ENCODE data around the gene RAD21L1.

The RAD21L1 gene

DNA sequence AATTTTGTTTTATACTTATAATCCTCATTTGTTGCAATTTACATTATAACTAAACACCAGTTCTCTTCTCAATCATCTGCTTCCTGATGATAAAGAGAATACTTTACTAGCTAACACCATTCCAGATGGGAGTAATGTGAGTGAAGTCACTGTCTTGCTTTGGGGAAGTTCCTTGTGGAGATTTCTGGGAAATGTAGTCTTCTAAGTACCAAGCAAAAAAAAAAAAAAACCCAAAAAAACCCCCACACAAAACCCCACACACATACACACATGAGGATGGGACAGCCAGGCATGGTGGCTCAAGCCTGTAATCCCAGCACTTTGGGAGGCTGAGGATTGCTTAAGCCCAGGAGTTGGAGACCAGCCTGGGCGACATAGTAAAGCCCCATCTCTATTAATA is 38.0 kb downstream of the RAD21L1 start:
- H3K4me1 Mint-ChIP-seq (ENCODE audit: low read depth), result no peaks in the 10 kb centered on the region
- intact Hi-C loops (cut with micrococcal nuclease), result no loop called here
- peaks cover 6% of the 10 kb centered on the region for H3K9me3 Mint-ChIP-seq
- H3K27ac Mint-ChIP-seq, result no peak overlapping the region
- H3K36me3 Mint-ChIP-seq (ENCODE audit: low read depth), result no peaks in the 10 kb centered on the region
- H3K4me3 Mint-ChIP-seq, result no peak overlapping the region
- peaks cover 53% of the 10 kb centered on the region for H3K27me3 Mint-ChIP-seq

DNA sequence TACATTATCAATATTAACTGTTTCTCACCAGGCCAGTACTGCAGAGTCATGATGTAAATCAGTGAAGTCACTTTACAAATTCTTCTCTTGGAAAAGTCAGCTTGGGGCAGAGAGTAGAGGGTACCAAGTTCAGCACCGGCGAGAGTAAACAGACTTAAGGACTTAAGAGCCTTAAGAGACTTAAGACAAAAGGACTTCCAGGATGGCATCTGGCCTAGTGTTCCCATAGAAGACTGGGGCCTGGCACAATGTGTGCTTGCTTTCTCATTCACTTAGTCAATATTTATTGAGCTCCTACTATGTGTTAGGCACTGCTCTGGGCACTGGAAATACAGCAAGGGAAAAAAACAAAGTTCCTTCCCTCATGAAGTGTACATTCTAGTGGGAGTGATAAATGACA is 38.9 kb downstream of the RAD21L1 start:
- Mint-ChIP-seq H3K36me3 (ENCODE audit: low read depth) (no peaks in the 10 kb centered on the region), H3K9me3 (peaks cover 6% of the 10 kb centered on the region), H3K27me3 (peaks cover 54% of the 10 kb centered on the region), H3K4me1 (ENCODE audit: low read depth) (no peaks in the 10 kb centered on the region), H3K4me3 (no peak overlapping the region), H3K27ac (no peak overlapping the region)
- intact Hi-C loops (cut with micrococcal nuclease), result no loop called here

DNA sequence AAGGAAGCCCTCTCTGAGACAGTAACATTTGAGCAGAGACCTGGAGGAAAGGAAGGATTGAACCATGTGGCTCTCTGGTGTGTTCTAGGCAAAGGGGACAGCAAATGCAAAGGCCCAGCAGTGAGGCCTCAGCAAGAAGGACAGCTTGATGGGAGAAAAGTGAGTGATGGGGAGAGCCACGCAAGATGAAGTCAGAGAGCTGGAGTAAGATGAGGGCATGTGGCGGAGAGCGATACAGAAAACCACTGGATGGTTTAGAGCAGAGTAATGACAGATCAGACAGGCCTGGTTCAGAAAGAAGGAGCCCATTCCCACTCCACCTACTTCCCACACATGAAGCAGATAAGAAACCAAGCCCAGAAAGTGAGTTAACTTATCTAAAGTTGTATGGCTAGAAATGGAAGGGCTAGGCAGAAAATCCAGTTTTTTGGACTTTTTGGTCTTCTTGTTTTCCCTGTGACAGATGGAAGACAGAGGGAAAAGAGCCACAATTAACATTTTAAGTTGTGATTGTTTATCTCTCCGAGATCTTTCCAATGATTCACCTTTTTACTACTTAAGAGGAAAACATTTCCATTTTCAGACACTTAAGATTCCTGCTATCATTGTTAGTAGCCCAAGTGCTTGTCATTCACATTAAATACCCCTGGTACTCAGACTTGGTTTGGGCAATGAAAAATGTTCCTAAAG is 39.5 kb downstream of the RAD21L1 start:
- Mint-ChIP-seq H3K4me1 (ENCODE audit: low read depth) (no peaks in the 10 kb centered on the region), H3K4me3 (no peak overlapping the region), H3K27ac (no peak overlapping the region), H3K9me3 (peaks cover 6% of the 10 kb centered on the region), H3K27me3 (peaks cover 54% of the 10 kb centered on the region), H3K36me3 (ENCODE audit: low read depth) (no peaks in the 10 kb centered on the region)
- intact Hi-C loops (cut with micrococcal nuclease), result no loop called here

DNA sequence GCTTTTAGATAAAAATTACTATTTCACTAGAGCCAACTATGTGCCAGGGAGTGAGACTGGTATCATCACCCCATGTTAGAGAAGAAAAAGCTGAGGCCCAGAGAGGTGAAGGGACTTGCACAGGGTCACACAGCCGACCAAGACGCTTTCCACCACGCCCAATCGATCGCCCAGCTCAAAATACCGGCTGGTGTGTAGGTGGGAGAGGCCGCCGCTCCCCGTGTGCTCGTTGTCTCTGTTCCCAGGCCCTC is 40.0 kb downstream of the RAD21L1 start:
- Mint-ChIP-seq H3K4me1 (ENCODE audit: low read depth) (no peaks in the 10 kb centered on the region), H3K9me3 (peaks cover 6% of the 10 kb centered on the region), H3K36me3 (ENCODE audit: low read depth) (no peaks in the 10 kb centered on the region), H3K27me3 (peaks cover 54% of the 10 kb centered on the region), H3K27ac (no peak overlapping the region), H3K4me3 (peak overlapping the region; percentile 18)
- intact Hi-C loops (cut with micrococcal nuclease), result no loop called here

DNA sequence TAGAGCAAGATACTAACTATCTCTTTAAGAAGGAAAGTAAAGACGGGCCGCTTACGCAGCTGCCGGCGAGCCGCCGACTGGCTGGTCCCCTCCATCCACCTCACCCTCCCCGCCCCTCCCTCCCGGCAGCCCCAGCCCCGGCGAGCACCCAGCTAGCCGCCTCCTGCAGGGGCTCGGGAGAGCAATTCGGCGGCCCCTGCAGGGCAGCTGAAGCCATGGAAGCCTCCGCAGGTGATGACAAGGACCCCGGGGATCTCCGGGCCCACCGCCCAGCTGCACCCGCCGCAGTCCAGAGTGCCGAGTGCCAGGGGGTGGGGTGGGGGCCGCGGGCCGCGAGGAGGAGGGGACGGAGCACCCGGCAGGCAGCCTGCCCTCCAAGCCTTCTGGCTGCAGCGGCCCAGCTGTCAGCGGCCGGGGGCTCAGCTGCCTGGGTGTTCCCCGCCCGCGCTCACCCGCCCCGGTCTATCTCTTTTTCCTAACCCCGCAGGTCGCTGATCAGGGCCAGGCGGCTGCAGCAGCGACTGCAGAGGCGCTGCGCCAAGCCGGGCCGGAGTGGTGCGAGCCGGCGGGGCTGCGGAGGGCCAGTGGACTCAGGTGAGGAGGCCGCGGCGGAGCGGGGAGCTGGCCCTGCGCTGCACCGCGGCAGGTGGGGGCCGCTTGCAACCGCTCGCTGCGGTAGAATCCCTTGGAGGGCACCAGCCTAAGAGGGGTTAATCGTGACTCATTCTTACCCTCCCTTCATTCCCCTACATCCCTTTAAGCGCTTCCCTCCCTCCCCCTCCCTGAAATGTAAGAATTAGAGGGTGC is 40.5 kb downstream of the RAD21L1 start, which contains the start of gene SNPH:
SNPH (plus strand) TSS at position 128 of the 807 bp plus-strand sequence. CDS start 29,946 bp downstream, outside the sequence.
- intact Hi-C loops (cut with micrococcal nuclease), result no loop called here
- no peaks in the 10 kb centered on the region for H3K36me3 Mint-ChIP-seq (ENCODE audit: low read depth)

DNA sequence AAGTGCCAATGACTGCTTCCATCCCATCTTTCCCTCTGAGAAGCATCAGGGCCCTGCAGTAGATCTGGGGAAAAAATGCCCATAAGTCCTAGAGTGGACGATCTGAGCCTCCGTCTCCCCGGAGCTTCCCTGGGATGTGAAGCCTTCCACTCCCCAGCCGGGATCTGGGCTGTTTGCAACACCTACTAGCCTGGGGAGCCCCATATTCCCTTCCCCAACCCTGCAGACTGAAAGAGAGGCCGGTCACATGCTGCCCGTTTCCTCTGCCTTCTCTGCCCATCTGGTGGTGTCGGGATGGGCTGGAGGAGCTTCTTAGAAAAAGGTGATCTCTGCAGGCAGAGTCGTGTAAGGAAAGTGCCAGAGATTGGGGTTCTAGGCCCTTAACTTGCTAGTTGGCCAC is 41.3 kb downstream of the RAD21L1 start:
- H3K36me3 Mint-ChIP-seq (ENCODE audit: low read depth), result no peaks in the 10 kb centered on the region
- peaks cover 49% of the 10 kb centered on the region for H3K27me3 Mint-ChIP-seq
- intact Hi-C loops (cut with micrococcal nuclease), result no loop called here
- no peak overlapping the region for H3K4me3 Mint-ChIP-seq
- peaks cover 6% of the 10 kb centered on the region for H3K9me3 Mint-ChIP-seq
- no peak overlapping the region for H3K27ac Mint-ChIP-seq
- H3K4me1 Mint-ChIP-seq (ENCODE audit: low read depth), result no peaks in the 10 kb centered on the region

More for the DNA sequence above, 40.5 kb downstream of the RAD21L1 start, which contains the start of gene SNPH:
- H3K27me3 Mint-ChIP-seq, result peaks cover 54% of the 10 kb centered on the region
- no peaks in the 10 kb centered on the region for H3K4me1 Mint-ChIP-seq (ENCODE audit: low read depth)
- peaks cover 6% of the 10 kb centered on the region for H3K9me3 Mint-ChIP-seq
- no peak within 1 kb of the TSS for H3K27ac Mint-ChIP-seq
- H3K4me3 Mint-ChIP-seq, result peak within 1 kb of the TSS; percentile 67

DNA sequence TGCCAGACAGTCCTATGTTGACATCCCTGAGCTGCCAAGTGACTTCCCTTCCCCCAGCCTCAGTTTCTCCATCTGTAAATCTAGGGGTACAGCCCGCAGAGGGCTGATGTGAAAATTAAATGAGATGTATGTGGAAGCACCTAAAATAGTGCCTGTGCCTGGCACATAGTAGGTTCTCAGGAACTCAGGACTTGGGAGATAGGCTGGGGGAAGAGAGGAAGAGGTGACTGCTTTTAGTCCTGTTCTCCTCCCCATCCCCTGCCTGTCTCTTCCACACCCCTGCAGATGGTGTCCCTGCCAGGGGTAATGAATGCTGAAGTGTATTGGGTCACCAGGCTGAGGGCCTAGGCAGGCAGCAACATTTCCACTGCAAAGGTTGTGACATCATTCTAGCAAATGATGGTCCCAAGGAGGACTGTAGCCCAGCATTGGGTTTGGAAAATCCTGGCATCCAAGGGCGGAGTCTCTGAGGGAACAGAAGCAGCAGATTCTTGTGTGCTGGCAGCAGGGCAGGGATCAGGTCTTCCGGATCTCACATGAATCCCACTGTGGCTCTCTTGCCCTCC is 42.0 kb downstream of the RAD21L1 start:
- no peaks in the 10 kb centered on the region for H3K36me3 Mint-ChIP-seq (ENCODE audit: low read depth)
- no peaks in the 10 kb centered on the region for H3K9me3 Mint-ChIP-seq
- H3K4me1 Mint-ChIP-seq (ENCODE audit: low read depth), result no peaks in the 10 kb centered on the region
- H3K4me3 Mint-ChIP-seq, result no peak overlapping the region
- intact Hi-C loops (cut with micrococcal nuclease), result no loop called here
- H3K27ac Mint-ChIP-seq, result no peak overlapping the region
- peaks cover 43% of the 10 kb centered on the region for H3K27me3 Mint-ChIP-seq

DNA sequence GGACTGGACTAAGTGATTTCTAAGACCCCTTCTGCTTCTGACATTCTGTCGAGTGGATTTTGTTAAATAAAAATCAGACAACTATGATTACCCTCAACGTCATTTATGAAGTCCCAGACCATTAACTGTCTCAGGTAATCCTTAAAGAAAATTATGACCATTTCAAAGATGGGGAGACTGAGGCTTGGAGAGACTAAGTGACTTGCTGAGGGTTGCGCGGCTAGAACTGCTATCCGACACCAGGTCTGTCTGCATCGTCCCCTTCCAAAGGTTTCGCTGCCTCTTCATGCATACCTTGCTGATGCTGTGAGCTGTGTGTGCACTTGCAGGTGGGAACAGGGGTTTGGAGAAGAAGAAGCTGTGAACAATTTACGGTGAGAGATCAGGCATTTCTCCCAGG is 43.4 kb downstream of the RAD21L1 start:
- H3K27me3 Mint-ChIP-seq, result peaks cover 39% of the 10 kb centered on the region
- H3K9me3 Mint-ChIP-seq, result no peaks in the 10 kb centered on the region
- H3K36me3 Mint-ChIP-seq (ENCODE audit: low read depth), result no peaks in the 10 kb centered on the region
- H3K4me1 Mint-ChIP-seq (ENCODE audit: low read depth), result no peaks in the 10 kb centered on the region
- H3K4me3 Mint-ChIP-seq, result no peak overlapping the region
- H3K27ac Mint-ChIP-seq, result no peak overlapping the region
- intact Hi-C loops (cut with micrococcal nuclease), result no loop called here

DNA sequence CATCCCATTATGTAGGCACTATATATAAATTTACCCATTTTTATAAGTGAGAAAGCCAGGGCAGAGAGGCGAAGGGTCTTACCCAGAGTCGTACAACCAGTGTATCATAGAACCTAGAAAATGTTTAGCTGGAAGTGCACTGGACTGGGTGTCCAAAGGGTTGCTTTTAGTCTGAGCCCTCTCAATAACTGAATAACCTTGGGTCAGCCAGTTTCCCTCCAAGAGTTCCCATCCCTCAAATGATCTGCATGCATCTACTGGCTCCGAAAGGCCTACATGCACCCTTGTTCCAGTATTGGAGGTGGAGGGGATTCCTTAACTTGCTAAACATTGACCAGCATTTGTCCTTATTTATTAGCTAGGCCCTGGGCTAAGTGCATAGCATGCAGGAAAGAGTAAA is 44.0 kb downstream of the RAD21L1 start:
- intact Hi-C loops (cut with micrococcal nuclease), result no loop called here
- Mint-ChIP-seq H3K9me3 (no peaks in the 10 kb centered on the region), H3K27me3 (peaks cover 39% of the 10 kb centered on the region), H3K27ac (no peak overlapping the region), H3K4me3 (no peak overlapping the region), H3K4me1 (ENCODE audit: low read depth) (no peaks in the 10 kb centered on the region), H3K36me3 (ENCODE audit: low read depth) (no peaks in the 10 kb centered on the region)

DNA sequence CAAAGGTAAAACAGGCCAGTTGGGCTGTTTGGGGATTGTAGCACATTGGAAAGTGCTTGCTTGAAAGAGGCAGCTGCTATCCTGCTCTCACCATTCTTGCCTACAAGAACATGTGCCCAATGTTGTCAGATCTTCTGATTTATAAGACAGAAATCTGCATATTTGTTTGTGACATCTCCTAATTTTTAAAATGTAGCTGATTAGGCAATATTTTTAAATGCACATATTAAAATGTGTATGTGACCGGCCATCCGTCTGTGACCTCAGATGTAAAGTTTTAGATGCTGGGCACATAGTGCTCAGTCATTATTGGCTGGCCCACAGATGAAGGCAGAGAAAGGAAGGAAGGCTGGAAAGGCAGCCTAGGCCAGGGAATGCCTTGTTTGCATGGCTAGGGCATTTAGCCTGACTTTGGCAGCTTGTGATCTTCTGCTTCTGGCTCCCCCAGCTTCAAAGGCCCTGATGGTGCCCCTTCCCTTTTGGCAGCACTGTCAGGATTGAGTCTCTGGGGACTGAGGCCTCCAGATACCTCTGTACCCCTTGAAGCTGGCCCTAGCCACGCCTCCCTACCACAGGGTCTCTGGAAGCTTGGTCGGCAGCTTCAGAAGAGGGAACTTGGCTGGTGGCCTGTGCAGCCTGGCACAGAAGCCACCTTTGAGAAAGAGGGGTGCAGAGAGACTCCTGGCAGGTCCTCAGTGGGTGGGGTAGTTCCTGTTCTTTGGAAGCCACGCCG is 46.7 kb downstream of the RAD21L1 start:
- no peaks in the 10 kb centered on the region for H3K36me3 Mint-ChIP-seq (ENCODE audit: low read depth)
- intact Hi-C loops (cut with micrococcal nuclease), result no loop called here

DNA sequence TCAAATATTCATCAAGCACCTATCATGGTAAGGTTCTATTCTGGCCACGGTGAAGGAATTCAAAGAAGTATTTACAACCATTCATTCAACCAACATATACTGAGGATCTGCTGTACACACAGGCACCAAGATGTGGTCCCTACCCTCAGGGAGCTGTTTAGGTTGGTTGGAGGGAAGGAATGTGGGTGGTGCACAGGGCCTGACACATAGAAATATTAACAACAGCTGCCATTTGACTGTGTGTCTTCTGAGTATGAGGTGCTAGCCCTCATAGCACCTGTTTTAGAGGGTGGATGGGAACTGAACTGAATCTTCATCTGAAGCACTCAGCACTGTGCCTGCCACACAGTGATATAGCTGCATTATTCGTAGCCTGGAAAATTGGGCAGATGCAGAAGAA is 47.5 kb downstream of the RAD21L1 start:
- intact Hi-C loops (cut with micrococcal nuclease), result no loop called here
- Mint-ChIP-seq H3K27ac (no peak overlapping the region), H3K9me3 (no peaks in the 10 kb centered on the region), H3K27me3 (peaks cover 5% of the 10 kb centered on the region), H3K36me3 (ENCODE audit: low read depth) (no peaks in the 10 kb centered on the region), H3K4me1 (ENCODE audit: low read depth) (no peaks in the 10 kb centered on the region), H3K4me3 (no peak overlapping the region)

More for the DNA sequence above, 46.7 kb downstream of the RAD21L1 start:
- H3K27ac Mint-ChIP-seq, result no peak overlapping the region
- peaks cover 14% of the 10 kb centered on the region for H3K27me3 Mint-ChIP-seq
- H3K4me1 Mint-ChIP-seq (ENCODE audit: low read depth), result no peaks in the 10 kb centered on the region
- no peak overlapping the region for H3K4me3 Mint-ChIP-seq
- H3K9me3 Mint-ChIP-seq, result no peaks in the 10 kb centered on the region

DNA sequence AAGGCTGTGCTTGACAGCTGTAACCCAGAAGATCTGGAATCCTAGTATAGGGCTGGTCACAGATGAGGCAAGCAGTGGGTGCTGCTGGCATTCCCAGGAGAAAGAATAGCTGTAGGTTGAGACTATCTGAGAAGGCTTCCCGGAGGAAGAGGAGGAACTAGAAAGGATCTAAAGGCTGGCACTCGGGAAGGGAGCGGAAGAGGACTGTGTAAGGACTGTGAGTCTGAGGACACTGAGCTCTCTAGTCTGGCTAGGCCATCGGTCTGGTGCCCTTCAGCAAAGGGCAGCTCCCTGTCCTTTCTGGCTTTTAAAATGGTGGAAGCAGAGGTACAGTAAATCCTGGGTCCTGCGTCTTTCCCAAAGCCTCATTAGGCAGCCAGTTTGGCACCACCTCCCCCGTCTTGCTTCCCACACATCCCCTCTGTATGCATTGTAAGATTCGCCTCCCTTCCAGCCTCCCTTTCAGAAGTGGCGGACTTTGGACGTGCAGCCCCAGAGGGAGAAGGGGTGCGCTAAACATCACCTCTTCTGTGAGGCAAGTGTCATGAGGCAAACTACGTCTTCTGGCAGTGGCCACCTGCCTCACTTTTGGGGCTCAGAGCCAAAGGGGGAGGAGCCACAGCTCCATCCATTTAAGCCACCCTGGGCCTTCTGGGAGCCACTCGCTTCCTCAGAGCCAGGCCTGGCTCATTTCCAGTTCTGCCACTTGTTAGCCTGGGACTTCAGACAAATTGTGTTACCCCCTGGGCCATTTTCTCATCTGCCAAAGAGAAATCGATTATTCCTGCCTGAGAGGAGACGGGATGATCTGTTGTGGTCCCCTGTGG is 48.9 kb downstream of the RAD21L1 start:
- intact Hi-C loops (cut with micrococcal nuclease), result no loop called here
- H3K27ac Mint-ChIP-seq, result no peak overlapping the region
- no peaks in the 10 kb centered on the region for H3K27me3 Mint-ChIP-seq
- no peak overlapping the region for H3K4me3 Mint-ChIP-seq
- no peaks in the 10 kb centered on the region for H3K9me3 Mint-ChIP-seq
- H3K4me1 Mint-ChIP-seq (ENCODE audit: low read depth), result no peaks in the 10 kb centered on the region
- H3K36me3 Mint-ChIP-seq (ENCODE audit: low read depth), result no peaks in the 10 kb centered on the region

DNA sequence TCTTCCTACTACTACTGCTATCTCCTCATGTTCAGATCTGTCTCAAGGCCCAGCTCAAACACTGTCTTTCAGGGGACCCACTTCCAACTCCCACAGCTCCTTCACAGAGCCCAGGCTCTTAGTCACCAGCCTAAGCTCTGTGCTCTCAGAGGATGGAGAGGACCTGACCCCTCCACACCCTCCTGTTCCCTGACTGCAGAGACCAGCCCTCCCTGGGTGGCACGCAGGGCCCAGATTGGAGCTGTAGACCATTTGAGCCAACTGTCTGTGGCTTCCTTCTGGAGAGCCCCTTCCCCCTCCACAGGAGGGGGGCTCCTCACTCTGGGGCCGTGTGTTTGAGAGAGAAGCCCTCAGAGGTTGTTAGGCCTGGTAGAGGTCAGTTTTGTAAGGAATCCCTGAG is 50.1 kb downstream of the RAD21L1 start:
- Mint-ChIP-seq H3K4me3 (no peak overlapping the region), H3K27ac (no peak overlapping the region), H3K4me1 (ENCODE audit: low read depth) (no peaks in the 10 kb centered on the region), H3K27me3 (no peaks in the 10 kb centered on the region), H3K9me3 (no peaks in the 10 kb centered on the region), H3K36me3 (ENCODE audit: low read depth) (no peaks in the 10 kb centered on the region)
- intact Hi-C loops (cut with micrococcal nuclease), result no loop called here

Measured in dendritic cell treated with granulocyte-macrophage colony-stimulating factor and Interleukin-4, amounts not matched to agents 40 ng/mL and 50 ng/mL, for 4 days (primary cell).